GM18909 (cell line): ENCODE results near the gene TBC1D24.

Experiments used
- ATAC-seq: cut with Tn5 transposase; IDR thresholded peaks from one replicate; pipeline ENCODE4 v1.9.1; 2021; ENCODE audit warnings: mild to moderate bottlenecking; ENCODE audit not compliant: unreplicated experiment, poor library complexity

TBC1D24 gene

DNA sequence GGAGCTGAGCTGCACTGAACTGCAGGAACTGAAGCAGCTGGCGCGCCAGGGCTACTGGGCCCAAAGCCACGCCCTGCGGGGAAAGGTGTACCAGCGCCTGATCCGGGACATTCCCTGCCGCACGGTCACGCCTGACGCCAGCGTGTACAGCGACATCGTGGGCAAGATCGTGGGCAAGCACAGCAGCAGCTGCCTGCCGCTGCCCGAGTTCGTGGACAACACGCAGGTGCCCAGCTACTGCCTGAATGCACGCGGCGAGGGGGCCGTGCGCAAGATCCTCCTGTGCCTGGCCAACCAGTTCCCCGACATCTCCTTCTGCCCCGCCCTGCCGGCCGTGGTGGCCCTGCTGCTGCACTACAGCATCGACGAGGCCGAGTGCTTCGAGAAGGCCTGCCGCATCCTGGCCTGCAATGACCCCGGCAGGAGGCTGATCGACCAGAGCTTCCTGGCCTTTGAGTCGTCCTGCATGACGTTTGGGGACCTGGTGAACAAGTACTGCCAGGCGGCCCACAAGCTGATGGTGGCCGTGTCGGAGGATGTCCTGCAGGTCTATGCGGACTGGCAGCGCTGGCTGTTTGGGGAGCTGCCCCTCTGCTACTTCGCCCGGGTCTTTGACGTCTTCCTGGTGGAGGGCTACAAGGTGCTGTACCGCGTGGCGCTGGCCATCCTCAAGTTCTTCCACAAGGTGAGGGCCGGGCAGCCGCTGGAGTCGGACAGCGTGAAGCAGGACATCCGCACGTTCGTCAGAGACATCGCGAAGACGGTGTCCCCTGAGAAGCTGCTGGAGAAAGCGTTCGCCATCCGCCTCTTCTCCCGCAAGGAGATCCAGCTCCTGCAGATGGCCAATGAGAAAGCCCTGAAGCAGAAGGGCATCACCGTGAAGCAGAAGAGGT lies 21.5 kb downstream of the TBC1D24 start:
- no peak for ATAC-seq

- ATAC-seq, result no peak
Measured at GRCh38 chr16:2497116-2497630, 22.2 kb downstream of the TBC1D24 start.

DNA sequence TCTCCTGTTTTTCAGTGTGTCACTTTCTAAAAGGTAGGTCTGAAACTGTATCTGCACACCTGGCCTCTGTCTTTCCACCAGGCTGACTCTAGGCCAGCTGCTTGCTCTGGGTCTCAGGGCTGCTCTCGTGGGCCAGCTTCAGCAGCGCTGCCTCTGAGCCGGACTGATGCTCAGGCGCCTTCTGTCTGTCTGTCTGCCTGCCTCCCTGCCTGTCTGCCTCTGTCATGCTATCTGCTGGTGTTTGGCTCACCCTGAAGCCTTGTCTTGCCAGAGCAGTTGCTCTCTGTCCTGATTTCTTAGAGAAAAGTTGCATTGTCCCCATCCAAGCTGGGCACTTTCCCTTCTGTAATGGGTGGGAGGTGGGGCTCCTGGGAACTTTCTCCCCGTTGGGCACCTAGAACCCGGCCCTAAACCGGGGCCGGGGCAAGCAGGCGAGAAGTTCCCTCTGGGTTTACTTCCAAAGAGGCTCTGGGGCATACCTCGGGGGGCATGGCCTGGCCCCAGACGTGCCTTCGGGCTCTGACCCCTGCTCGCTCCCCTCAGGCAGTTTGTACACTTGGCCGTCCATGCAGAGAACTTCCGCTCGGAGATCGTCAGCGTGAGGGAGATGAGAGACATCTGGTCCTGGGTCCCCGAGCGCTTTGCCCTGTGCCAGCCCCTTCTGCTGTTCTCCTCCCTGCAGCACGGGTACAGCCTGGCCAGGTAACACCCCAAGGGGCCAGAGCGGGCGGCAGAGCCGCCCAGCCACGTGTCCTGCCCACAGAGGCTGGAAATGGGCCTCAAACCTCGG lies 23.0 kb downstream of the TBC1D24 start:
- ATAC-seq, result no peak

GRCh38 chr16:2498531-2499253 lies 23.8 kb downstream of the TBC1D24 start:
- ATAC-seq, result no peak

DNA sequence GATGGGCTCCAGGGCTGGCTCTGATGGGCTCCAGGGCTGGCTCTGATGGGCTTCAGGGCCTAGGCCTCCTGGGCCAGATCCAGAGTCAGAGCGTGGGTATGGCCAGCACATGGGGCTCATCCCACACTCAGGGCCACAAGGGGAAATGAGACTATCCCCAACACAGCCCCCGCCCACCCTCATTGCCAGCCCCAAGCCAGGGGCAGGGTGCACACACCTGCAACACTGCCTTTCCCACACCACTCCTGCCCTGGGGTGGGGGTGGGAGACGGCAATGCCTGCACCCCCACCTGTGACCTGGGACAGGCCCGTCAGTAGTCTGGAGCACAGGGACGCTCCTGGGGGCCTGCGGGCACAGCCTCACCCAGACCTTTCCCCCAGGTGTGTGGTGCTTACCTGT lies 24.5 kb downstream of the TBC1D24 start:
- no peak for ATAC-seq

DNA sequence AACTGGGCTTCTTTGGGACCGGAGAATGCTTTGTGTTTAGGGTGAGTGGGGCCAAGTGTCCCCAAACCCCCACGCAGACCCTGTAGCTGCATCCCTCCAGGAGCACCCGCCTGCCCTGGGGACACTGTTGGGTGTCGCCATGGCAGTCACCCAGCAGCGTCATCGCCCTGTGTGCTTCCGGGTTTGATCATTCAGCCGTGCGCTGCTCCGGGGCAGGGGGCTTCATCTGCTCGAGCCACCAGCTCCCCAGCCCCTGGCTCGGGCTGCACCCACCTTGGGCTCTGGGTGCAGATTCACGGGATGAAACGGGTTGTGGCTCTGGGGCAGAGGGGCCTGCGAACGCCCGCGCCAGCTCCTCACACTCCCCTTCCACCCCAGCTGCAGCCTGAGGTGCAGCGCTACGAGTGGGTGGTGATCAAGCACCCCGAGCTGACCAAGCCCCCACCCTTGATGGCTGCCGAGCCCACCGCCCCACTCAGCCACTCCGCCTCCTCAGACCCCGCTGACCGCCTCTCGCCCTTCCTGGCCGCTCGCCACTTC lies 25.0 kb downstream of the TBC1D24 start:
- ATAC-seq, result no peak

GRCh38 chr16:2500430-2500917 lies 25.5 kb downstream of the TBC1D24 start:
- no peak for ATAC-seq

- ATAC-seq, result no peak
Measured at GRCh38 chr16:2500918-2501750, 26.2 kb downstream of the TBC1D24 start.

- no peak for ATAC-seq
Measured at GRCh38 chr16:2501946-2502895, 27.3 kb downstream of the TBC1D24 start.

DNA sequence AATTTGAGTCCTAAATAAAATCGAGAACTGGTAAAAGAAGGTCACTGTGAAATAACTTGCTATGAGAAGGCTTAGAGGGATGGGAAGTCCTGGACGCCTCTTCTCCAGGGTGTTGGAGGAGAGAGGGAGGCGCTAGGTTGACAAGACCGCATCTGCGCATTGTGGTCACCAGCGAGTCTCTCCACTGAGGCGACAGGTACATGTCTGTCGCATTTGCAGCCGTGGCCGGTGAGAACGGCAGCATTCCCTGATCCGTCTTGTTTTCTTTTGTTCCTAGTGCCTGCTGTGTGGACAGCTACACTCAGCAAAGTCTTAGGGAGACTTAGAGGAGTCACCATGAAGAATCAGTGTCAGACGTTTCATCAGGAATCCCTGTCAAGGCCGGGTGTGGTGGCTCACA lies 30.8 kb downstream of the TBC1D24 start:
- ATAC-seq, result no peak

- ATAC-seq, result no peak
Measured at GRCh38 chr16:2507052-2507659, 32.2 kb downstream of the TBC1D24 start.

DNA sequence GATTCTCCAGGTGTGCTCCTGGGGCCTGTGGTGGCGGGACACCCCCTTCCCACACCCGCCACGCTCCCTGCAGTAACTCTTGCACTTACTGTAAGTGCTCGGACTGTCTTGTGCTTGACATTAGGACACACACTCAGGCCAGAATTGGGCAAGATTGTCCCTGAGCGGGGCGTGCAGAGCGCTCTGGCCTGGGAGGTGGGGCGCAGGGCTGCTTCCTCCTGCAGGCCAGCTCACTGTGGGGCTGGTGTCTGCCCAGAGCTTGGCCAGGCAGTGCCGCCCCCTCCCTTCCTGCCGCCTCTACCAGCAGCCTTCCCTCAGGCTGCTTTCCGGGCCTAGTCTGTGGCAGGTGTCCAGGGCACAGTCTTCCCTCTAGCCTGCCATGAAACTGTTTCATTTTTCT lies 32.7 kb downstream of the TBC1D24 start:
- no peak for ATAC-seq

DNA sequence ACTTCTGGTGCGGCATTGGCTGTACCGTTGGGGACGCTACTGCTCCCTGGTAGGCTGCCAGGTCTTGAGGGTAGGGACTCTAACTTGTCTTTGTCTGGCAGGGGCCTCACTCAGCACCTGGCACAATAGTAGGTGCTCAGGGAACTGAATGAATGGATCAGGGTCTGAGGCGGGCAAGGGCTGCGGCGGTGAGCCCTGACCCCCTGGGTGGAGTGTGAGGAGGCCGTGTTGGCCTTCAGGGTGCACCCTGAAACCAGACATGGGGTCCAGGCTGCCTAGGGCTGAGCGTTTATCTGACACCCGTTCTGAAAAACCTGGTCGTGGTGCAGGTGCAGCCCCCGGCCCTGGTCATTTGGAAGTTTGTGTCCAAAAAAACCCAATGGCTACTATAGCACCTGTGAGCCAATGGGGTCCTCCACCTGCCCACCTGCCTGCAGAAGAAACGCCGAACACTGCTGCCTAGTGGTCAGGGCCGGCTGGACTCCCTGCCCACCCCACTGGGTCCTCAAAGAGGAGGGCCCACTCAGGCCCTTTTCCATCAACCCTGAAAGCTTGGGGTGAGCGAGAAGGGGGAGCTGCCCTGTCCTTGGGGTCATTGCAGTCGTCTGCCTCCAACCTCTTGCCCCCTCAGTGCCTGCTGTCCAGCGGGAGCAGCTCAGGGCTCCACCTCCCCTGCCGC lies 33.9 kb downstream of the TBC1D24 start:
- no peak for ATAC-seq

- ATAC-seq, result no peak
Measured at GRCh38 chr16:2511128-2511800, 36.3 kb downstream of the TBC1D24 start.

- no peak for ATAC-seq
Measured at GRCh38 chr16:2511996-2512734, 37.2 kb downstream of the TBC1D24 start.
